Measurements from ENCODE around the gene CLSTN2. TPM values are rescaled to one million over a fixed set of nuclear protein-coding genes. Genes with fewer than 3 reads are reported as not detected.

CLSTN2 gene
- total and polyA plus RNA-seq, 2 of the 8 experiments (the other 6 are each of a cell fraction or from before 2014, with no cell fraction given): 0.39 to 0.52 TPM

DNA sequence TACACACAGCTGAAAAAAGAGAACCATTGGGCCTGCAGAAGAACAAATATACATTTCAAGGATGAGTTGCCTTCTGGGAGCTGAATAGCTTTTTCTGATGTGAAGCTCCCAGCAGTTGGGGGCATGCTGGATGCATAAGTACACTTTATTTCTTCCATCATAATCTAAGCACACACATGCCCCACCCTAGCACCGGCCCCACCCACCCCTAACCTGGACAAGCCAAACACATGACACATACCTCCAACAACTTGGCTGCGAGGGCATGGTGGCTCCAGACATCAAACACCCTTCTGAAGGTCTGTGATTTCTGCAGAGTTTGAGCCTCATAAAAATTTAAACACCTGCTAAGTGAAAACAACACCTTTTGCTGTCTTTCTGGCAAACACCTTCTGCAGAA is 435.7 kb downstream of the CLSTN2 start (continued):
- no peak for TF ChIP-seq SUZ12 (IDR thresholded peaks at IDR 0.05; ENCODE audit: low read length)
- TF ChIP-seq SP4 (IDR thresholded peaks at IDR 0.05; ENCODE audit: low read length): no peak
- TF ChIP-seq ASH2L (IDR thresholded peaks at IDR 0.05; ENCODE audit: low read length): no peak
- TF ChIP-seq HDAC2 (IDR thresholded peaks at IDR 0.05; ENCODE audit: borderline replicate concordance in 1 of 2, low read depth in 2 of 2, low read length in 2 of 2): no peak

All from H1 (cell line).